Esophagus muscularis mucosa (tissue), 4 donors: ENCODE data around the gene SCGN. TPM values are rescaled to one million over a fixed set of nuclear protein-coding genes. Genes with fewer than 3 reads are reported as not detected.
A peak's percentile ranks its signal among the peaks of the same experiment; 100 is the strongest.

Experiments used
- DNase-seq: peaks from one replicate; pipeline ENCODE4 v3.0.0-alpha.2; 2017; ENCODE audit errors: extremely low spot score
- H3K27ac ChIP-seq, 4 donors: fragments of 200-600 bp; sonication (generic); replicated peaks in 1 of 4; 1 replicate in 3 of 4; 2 replicates in 1 of 4; pipeline ENCODE4 v1.5.1; 2016 to 2019; ENCODE audit warnings: mild to moderate bottlenecking in 1 of 4
- H3K27me3 ChIP-seq, 4 donors: fragments of 200-600 bp; sonication (generic); one replicate each; pipeline versions ENCODE4 v1.5.1 to v1.6.0; 2016 to 2019
- H3K36me3 ChIP-seq, 4 donors: fragments of 200-600 bp; sonication (generic); one replicate each; pipeline ENCODE4 v1.5.1; 2016 to 2019
- H3K4me1 ChIP-seq, 4 donors: fragments of 200-600 bp; sonication (generic); one replicate each; pipeline ENCODE4 v1.5.1; 2016 to 2019
- H3K4me3 ChIP-seq, 4 donors: fragments of 200-600 bp; sonication (generic); 1 replicate in 2 of 4; 2 replicates in 2 of 4; pipeline ENCODE4 v1.5.1; 2016 to 2019; ENCODE audit warnings: mild to moderate bottlenecking in 4 of 4, moderate library complexity in 1 of 4
- H3K9me3 ChIP-seq, 4 donors: fragments of 200-600 bp; sonication (generic); 1 replicate in 3 of 4; 2 replicates in 1 of 4; pipeline ENCODE4 v1.5.1; 2016 to 2019
- CTCF ChIP-seq, 3 experiments: fragments of 200-600 bp in 2 of 3; fragments of 450-650 bp in 1 of 3; sonication (generic) in 2 of 3; IDR thresholded peaks; one replicate each; pipeline ENCODE4 v1.5.1; 2017 to 2019; ENCODE audit warnings: antibody characterized with exemption in 3 of 3, mild to moderate bottlenecking in 2 of 3, moderate library complexity in 1 of 3
- EP300 ChIP-seq: sonication (generic); formaldehyde crosslinking; IDR thresholded peaks from one replicate; pipeline ENCODE4 v1.6.1; 2017; ENCODE audit warnings: antibody characterized with exemption
- POLR2A ChIP-seq: fragments of 450-650 bp; IDR thresholded peaks from one replicate; pipeline ENCODE4 v1.6.1; 2017; ENCODE audit warnings: antibody characterized with exemption, moderate library complexity, mild to moderate bottlenecking, low read depth
- POLR2AphosphoS5 ChIP-seq, 2 donors: sonication (generic); formaldehyde crosslinking; IDR thresholded peaks; one replicate each; pipeline ENCODE4 v1.6.1; 2017; ENCODE audit warnings: antibody characterized with exemption in 2 of 2
- WGBS: methylation state at CpG from one replicate; pipeline ENCODE4 v1.1.5; 2018; 5-methylcytosine and 5-hydroxymethylcytosine counted together
- intact Hi-C: fragments of 100-400 bp; cut with DNase I; formaldehyde crosslinking; loops from one replicate; pipeline ENCODE4 v1.15.1; 2023
- total RNA-seq, 4 donors: library from RNA; depleted of rRNA; stranded (reverse); fragments of >200 nt; gene quantifications; one replicate each; pipeline versions ENCODE4 v1.1.0 to v1.2.1, GENCODE V29; 2016

Gene SCGN
- total RNA-seq, 4 donors from 2014 or later = 0.83 to 2.7 (median 1.7) TPM

GRCh38 chr6:25641377-25641776, 10.6 kb upstream of the SCGN start:
- Histone ChIP-seq H3K4me3 (no peak overlapping the region), H3K4me1 (no peaks in the 10 kb centered on the region), H3K9me3 (peaks cover 0 to 3% (median 0%) of the 10 kb centered on the region in 4 donors), H3K36me3 (no peaks in the 10 kb centered on the region), H3K27me3 (peaks cover 0 to 32% (median 0%) of the 10 kb centered on the region in 4 donors), H3K27ac (no peak overlapping the region)
- WGBS = 70% methylated on average over 5 of the region's 5 CpGs
- intact Hi-C loops = no loop called here
- DNase-seq = no peak
- TF ChIP-seq POLR2A = no peak
- no peak for TF ChIP-seq POLR2AphosphoS5 (IDR thresholded peaks at IDR 0.05)
- no peak for TF ChIP-seq CTCF (IDR thresholded peaks at IDR 0.05)
- no peak for TF ChIP-seq EP300

- WGBS = 93% methylated on average over 3 of the region's 3 CpGs
Measured at GRCh38 chr6:25641940-25642666, 9.9 kb upstream of the SCGN start.

GRCh38 chr6:25642667-25643328, 9.2 kb upstream of the SCGN start:
- Histone ChIP-seq H3K27ac (no peak overlapping the region), H3K27me3 (peaks cover 0 to 32% (median 0%) of the 10 kb centered on the region in 4 donors), H3K36me3 (no peaks in the 10 kb centered on the region), H3K4me1 (no peaks in the 10 kb centered on the region), H3K4me3 (no peak overlapping the region), H3K9me3 (peaks cover 0 to 3% (median 0%) of the 10 kb centered on the region in 4 donors)
- no peak for TF ChIP-seq POLR2A
- no peak for TF ChIP-seq POLR2AphosphoS5 (IDR thresholded peaks at IDR 0.05)
- no peak for TF ChIP-seq CTCF (IDR thresholded peaks at IDR 0.05)
- TF ChIP-seq EP300 = no peak
- WGBS = 91% methylated on average over 3 of the region's 3 CpGs
- no peak for DNase-seq
- intact Hi-C loops = no loop called here

More at GRCh38 chr6:25641940-25642666, 9.9 kb upstream of the SCGN start:
- H3K4me1 ChIP-seq = no peaks in the 10 kb centered on the region
- peaks cover 0 to 32% (median 0%) of the 10 kb centered on the region in 4 donors for H3K27me3 ChIP-seq
- no peak for DNase-seq
- H3K27ac ChIP-seq = no peak overlapping the region
- no peaks in the 10 kb centered on the region for H3K36me3 ChIP-seq
- H3K4me3 ChIP-seq = no peak overlapping the region
- H3K9me3 ChIP-seq = peaks cover 0 to 3% (median 0%) of the 10 kb centered on the region in 4 donors
- intact Hi-C loops = no loop called here
- no peak for TF ChIP-seq CTCF (IDR thresholded peaks at IDR 0.05)
- no peak for TF ChIP-seq EP300
- TF ChIP-seq POLR2AphosphoS5 (IDR thresholded peaks at IDR 0.05) = no peak
- TF ChIP-seq POLR2A = no peak

GRCh38 chr6:25645916-25646315, 6.1 kb upstream of the SCGN start:
- peak; percentile 7 for DNase-seq
- TF ChIP-seq EP300 = no peak
- no peak for TF ChIP-seq CTCF (IDR thresholded peaks at IDR 0.05)
- TF ChIP-seq POLR2A = no peak
- no peak for TF ChIP-seq POLR2AphosphoS5 (IDR thresholded peaks at IDR 0.05)
- Histone ChIP-seq H3K4me1 (no peaks in the 10 kb centered on the region), H3K4me3 (no peak overlapping the region), H3K36me3 (no peaks in the 10 kb centered on the region), H3K27me3 (peaks cover 0 to 34% (median 0%) of the 10 kb centered on the region in 4 donors), H3K9me3 (peaks cover 0 to 1% (median 0%) of the 10 kb centered on the region in 4 donors), H3K27ac (no peak overlapping the region)
- intact Hi-C loops = no loop called here
- 54% methylated on average over 4 of the region's 4 CpGs for WGBS
